GM18511 (cell line): Measurements from ENCODE around the gene TSEN2.
"Not testable (repeated sequence)": the region's sequence is repeated elsewhere in the genome, so short reads cannot be mapped to it uniquely, and the experiment has no call there.

ENCODE experiments used
- ATAC-seq: cut with Tn5 transposase; IDR thresholded peaks from one replicate; pipeline ENCODE4 v1.9.1; 2021; ENCODE audit warnings: mild to moderate bottlenecking, moderate library complexity; ENCODE audit not compliant: unreplicated experiment

TSEN2 gene

DNA sequence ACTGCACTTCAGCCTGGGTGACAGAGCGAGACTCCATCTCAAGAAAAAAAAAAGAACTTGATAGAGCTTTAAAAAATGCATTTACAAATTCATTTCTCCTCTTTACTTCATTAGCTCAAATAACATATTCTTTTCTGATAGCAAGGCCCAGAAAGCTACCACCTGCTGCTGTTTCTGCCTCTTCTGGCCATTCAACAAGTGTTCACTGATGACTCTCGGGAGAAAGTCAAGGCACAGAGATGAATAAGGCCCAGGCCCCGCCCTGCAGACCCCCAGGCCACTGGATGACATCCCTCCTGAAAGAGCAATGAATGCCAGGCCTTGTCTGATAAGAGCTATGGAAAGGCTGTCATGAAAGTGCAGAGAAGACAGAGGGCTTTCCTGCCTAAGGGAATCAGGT, 13.6 kb upstream of the TSEN2 start:
- no peak for ATAC-seq

DNA sequence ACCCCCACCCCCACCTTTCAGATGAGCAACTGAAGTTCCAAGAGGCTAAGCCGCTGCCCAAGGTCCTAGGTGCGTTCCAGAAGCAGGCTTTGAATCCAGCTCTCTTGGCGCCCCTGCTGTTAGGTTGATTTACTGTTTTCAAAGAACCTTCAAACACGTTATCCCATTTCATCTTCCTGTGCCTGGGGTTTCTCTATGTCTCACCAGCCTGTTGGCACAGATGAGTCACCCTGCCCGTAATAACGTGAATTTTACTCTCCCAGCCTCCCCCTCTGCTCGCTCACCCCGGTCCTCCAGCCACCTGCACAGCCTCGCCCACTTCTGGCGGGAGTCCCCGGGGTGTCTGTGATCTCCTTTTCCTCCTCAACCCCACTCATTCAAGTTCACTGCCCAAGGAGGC, 13.0 kb upstream of the TSEN2 start:
- ATAC-seq = no peak

DNA sequence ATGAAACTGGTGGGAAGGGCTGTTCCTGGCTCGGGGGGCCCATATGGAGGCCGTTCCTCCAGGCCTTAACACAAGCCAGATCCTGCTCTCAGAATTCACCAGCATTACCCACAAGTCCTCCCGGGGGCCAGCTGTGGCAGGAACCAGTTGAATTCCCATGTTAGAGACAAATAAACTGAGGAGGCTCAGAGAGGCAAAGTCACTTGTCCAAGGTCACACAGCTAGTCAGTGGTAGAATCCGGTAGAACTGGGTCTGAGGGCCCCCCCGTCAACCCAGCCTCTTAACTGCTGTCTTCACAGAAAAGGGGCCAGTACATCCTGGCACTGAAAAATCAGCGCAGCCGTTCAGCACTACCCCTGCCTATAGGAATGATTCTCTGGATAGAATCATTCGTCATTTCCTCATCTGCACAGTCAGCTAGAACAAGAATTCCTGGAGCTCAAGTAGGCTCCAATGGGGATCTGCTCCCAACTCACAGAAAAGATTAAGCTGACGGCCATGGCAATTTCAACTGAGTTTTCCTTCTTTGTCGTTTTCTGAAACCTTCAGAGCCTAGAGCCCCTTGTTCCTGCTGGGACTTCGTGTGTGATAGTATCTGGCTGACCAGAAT, 12.2 kb upstream of the TSEN2 start:
- ATAC-seq = no peak

DNA sequence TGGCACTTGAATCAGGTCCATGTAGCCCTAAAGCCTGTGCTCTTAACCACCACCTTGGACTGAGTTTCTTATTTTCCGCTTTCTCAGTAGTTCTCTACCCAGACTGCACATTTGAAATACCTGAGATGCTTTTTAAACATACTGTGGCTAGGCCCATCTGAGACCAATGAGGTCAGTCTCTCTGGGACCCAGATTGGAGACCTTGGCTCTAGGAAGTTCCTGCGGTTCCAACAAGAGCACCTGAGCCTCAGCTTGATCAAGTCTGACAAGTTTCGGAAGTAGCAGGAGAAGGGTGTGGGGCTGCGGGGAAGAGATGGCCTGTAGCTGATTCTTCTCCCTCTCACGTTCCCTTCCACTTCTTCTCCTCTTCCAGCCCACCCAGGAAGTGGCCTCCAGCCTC, 11.5 kb upstream of the TSEN2 start:
- ATAC-seq = no peak

DNA sequence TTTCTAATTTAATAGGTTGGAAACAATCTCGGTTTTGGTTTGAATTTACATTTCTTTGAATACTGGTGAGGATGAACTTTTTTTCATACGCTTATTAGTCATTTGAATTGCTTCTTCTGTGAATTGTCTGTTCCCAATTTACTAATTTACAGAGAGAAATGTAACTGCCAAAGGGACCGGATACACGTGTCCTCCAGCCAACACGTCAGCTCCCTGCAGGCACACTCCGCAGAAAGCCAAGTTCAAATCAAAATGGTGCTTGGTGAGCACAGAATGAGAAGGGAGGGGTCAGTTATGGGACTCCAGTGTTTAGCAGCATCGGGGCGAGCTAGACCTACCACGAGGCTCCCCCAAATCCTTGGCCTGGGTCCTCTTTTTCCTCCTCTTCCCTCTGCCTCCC, 10.8 kb upstream of the TSEN2 start:
- no peak for ATAC-seq

DNA sequence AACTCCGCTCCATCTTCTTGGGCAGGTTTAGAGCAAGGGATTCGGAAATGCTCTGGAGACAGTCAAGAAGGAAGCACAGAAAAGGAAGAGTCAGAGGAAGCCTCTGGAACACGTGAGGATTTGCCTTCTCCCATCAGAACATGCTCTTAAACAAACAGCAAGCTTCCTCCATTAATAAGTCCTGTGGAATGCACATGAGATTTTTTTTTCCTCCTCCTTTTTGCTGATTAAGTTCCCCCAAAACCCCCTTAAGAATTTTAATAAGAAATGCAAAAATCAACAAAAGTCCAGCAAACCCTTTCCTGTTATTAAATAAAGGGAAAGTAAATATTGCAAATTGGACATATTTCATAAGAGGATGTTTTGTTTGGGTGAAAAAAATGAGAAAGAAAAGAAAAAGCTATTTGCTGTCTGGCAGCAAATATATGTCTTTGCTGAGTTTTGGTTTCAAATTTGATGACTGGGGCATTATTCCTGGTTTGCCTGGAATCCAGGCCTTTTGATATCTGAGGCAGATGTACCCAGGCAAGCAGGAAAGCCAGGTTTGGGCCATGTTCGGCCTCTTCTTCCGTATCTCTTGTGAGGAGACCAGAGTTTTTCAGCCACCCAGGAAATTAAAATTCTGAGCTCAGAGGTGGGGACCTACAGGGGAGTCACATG, 7.9 kb upstream of the TSEN2 start:
- no peak for ATAC-seq

DNA sequence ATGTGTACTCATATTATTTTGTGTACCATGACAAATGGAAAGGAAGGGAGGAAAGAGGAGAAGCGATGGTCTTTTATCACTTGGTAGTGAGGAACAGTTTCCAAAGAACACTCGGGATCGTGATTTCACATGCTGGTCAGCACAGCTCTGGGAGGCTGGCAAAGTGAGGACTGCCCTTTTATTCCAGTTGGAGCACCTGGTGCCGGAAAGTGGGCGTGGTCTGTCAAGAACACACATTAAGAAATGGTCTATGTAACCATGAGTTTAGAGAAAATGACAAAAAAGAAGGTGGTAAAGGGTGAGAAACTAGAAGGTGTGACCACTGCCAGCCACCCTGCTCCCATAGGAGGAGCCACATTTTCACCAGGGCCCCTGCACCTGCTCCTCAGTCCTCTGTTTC, 7.0 kb upstream of the TSEN2 start:
- ATAC-seq = no peak

DNA sequence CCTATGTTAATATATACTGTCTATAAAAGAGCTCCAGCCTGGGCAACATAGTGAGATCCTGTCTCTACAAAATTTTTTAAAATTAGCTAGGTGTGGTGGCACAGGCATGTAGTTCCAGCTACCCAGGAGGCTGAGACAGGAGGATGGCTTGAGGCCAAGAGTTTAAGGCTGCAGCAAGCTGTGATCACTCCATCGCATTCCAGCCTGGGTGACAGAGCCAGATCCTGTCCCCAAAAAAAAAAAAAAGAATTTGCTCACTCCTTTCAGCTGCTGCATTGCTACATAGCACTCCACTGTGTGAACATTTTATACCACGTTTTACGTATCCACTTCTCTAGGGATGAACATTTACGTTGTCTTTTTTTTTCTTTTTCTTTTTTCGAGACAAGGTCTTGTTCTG, 6.0 kb upstream of the TSEN2 start:
- no peak for ATAC-seq

DNA sequence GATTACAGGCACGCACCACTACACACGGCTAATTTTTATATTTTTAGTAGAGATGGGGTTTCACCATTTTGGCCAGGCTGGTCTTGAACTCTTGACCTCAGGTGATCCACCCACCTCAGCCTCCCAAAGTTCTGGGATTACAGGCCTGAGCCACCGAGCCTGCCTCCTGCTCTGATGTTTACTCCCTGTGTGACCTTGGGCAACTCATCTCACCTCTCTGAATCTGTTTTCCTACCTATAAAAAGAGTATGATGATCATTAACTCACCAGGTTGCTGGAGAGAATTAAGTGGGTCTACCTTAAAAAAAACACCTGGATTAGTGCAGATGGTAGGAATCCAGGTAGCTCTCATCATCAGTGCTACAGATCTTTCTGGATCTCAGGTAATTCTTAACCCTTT, 5.1 kb upstream of the TSEN2 start:
- ATAC-seq = not testable (repeated sequence)

DNA sequence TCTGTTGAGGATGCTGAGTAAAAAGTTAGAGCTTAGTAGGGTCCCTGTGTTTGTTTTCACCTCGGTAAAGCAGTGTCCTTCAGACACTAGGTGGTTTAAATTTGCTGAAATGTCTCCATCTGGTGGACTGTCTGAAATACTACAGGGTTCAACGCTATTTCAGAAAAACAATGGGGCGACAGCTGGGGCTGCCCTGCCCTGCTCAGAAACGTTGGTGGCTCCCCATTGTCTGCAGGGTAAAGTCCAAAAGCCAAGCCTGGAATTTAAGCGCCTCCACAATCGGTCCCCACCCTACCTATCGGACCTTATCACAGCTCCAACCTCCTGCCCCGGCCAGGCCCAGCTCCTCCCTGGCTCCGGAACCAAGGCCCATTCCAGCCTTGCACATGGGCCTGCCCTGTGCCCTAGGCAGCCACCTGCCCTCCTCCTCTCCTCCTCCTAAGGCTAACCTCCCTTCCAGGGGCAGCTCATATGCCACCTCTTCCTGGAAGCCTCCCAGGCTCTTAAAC, 4.3 kb upstream of the TSEN2 start:
- ATAC-seq = no peak

DNA sequence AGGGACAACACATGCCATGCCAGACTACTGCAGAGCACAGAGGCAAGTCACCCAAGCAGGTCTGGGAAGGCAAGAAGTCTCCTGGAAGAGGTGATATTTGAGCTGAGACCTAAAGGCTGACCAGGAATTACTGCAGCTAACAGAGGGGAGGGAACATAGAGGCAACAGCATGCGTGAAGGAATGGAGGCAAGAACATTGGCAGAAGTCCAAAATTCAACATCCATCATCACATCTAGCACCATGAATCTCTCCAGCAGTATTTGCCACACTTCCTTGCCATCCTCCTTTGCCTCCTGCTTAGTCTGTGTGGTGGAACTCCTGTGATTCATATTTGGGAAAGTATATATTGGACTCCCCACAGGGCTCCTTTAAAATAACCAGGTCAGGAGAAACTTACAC, 870 bp upstream of the TSEN2 start:
- no peak for ATAC-seq

DNA sequence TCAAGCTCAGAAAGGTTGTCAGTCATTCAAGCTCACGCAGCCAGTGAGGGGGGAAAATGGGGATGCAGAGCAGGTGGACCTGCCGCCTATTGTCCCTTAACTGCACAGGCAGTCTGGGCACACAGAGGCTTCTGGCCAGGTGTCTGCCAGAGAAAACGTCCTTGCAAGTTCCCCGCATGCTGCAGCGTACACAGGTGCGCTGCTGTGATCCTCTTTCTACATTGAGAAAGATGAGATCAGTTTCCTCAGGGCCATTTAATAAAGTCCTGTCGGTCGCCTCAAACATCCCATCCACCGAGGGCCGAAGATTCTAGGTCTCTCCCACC, 445 bp upstream of the TSEN2 start:
- ATAC-seq = no peak

DNA sequence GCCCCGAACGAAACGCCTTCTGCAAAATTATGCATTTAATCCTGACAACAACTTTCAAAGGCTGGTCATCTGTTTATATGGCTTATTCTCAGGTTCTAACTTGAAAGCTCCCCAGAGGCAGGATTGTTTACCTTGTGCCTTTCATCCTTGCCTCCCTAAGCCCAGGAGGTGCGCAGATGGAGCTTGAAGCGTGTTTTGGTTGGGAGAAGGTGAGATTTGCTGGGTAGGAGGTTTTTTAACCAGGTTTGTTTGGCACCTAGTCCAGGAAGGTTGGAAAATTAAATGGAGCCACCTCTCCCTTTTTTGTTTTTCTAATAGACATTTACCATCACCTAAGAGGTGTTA, 675 bp downstream of the TSEN2 start:
- no peak for ATAC-seq

DNA sequence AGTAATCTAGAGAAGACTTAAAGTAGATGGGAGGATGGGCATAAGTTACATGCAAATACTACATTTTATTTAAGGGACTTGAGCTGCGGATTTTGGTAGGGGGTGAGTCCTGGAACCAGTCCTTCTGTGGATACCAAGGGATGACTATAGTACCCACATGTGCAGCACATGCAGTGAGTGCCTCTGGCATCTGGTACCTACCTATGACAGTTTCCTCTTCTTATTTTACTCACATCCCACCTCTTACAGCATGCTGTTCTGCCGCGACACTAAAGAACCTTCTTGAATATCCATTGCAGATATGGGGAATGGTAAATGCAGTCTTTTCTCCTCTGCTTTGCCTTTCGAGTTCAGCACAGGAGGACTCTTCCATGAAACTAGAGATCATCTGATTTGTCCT, 1.7 kb downstream of the TSEN2 start:
- no peak for ATAC-seq

DNA sequence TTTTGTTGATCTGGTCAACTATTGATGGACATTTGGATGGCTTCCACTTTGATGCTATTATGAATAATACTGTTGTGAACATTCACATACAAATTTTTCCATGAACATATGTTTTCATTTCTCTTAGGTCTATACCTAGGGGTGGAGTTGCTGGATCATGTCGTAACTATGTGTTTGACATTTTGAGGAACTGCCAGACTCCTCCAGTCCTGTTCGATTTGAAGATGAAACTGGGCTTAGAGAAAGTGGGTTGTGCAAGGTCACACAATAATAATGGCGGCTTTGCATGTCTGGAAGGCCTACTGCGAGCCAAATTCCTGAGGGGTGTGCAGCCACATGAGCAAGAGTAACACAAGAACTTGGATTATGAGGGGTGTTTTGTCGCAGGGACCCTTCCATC, 2.6 kb downstream of the TSEN2 start:
- no peak for ATAC-seq

DNA sequence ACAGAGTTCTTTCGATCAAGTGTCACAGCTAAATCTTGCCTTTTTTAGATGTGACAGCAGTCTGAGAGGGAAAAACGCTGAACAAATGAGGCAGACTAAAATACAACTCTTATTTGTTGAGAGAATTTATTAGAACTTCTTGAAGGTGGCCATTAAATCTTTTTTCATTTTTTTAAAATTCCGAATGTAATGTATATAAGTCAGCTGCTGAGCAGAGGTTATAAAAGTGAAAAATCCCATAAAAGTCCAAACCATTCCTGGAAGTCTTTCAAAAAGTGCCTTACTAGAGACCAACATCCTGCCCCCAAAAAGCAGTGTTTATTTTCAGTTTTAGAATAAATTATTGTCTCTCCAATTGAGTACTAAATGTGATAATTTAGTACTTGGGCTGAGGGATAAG, 3.1 kb downstream of the TSEN2 start:
- ATAC-seq = no peak

DNA sequence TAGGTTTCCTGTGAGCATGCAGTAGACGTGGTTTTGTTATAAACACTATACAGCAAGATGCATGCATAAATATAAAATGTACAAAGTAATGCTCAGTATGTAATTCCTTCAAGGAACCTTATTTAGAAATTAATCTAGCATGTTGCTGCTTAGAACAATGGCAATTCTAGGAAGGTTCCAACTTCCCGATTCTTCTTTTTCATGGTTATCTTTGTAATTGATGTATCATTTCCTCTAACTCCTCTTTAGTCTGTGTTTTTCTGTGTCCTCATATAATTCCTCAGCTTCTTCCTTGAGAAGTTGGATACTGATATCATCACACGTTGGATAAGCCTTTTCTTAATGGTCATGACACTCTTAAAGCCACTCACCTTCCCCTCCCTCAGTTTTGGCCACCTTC, 3.5 kb downstream of the TSEN2 start:
- ATAC-seq = no peak

DNA sequence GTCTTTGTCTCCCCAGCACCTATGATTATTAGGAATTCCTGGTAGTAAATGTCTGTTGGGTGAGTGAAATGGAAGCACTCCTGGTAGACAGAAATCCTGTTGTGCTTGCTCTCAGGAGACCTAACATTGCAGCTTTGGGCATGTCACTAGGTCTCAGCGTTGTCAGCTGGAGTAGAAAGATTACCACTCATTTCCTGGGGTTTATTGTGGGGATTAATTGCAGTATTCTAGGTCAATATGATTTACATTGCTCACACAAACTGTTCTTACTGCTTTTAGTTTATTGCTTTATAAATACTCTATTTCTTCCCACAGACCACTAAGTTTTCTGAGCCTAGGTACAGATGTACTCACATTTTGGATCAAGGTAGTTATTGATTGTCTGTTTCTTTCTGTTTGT, 5.1 kb downstream of the TSEN2 start:
- ATAC-seq = no peak

DNA sequence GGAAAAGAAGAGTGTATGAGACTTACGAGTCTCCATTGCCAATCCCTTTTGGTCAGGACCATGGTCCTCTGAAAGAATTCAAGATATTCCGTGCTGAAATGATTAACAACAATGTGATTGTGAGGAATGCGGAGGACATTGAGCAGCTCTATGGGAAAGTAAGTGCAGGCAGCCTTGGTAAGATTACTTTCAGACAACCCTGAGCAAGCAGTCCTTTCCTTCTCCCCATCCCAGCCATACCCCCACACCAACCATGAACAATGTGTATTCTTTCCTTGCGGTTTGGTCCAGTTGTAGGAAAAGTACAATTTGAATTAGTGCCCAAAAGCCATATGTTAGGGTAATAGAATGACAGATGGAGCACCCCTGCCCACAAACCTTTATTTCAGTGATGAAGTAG, 5.6 kb downstream of the TSEN2 start:
- ATAC-seq = no peak

DNA sequence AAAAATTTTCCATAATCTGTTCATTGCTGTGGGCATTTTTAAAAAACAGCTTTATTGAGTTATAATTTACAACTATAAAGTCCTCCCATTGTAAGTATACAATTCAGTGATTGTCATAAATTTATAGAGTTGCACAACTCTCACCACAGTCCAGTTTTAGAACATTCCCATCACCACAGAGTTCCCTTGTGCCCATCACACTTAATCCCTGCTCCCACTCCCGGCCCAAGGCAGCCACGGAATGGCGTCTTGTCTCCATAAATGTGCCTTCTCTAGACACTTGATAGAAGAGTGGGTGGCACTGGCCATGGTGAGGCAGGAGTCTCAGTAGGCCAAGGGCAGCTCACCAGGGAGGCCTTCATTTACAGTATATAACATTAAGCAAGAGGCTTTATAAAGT, 6.3 kb downstream of the TSEN2 start:
- ATAC-seq = no peak

DNA sequence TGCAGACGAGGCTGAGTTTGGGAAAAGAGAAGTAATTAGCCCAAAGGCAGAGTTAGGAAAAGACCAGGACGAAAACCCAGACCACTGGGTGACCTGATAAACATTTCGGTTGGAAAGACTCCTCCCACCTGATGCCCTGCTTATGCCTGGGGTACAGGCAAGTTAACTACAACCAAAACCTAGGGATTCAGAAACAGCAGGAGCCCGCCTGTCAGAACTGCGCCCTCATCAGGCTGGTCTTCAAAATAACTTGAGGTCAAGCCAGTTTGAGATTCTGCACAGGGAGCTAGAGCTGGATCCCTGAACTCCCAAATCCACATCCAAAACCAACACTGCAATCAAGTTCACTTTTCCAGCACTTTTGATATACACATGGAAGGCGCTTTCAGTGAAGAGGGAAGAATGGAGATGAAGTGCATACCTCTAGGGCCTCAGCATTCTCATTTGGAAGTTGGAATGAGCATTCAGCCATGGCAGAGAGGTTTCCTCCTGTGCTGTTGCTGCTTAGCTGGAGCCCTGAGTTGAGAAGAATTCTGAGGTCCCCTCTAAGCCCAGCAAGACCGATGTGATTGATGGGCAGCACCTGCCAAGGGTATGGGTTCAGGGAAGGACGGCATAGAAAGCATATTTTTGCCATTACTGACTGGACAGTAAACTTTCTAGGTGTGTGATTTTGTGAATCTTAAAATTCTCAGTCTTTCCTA, 11.6 kb downstream of the TSEN2 start:
- ATAC-seq = no peak

DNA sequence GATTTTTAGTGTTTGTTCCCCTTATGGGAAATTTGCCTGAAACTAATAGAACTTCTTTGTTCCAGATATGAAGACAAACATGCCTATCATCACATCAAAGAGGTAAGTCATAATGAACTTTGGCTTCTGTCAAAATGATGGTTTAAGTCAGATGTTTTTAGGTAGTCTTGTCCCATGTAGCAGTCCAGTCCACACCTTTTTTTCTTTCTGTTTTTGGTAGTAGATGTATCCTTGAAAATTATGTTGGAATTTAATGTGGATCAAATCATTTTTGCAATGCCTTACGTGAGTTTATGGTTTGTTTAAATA, 12.1 kb downstream of the TSEN2 start:
- ATAC-seq = no peak

DNA sequence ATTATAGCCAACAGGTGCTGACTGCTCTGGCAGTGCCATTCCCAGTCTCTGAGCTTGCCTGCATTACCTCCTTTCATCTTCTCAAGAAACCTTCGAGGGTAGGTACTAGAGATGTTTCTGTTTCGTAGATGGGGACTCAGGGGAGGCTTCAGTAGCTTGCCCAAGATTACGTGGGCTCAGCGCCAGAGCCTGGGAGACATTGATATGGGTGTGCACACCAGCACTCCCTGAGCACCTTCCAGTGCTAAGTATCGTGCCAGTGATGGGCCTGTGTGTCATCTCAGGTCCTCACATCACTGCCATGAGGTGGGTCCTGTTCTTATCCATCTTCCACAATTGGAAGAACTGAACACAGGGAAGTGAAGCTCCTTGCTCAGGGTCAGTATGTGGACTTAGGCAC, 15.2 kb downstream of the TSEN2 start:
- ATAC-seq = no peak
